K562 (cell line): ENCODE data around the gene PRXL2B. TPM values are rescaled to one million over a fixed set of nuclear protein-coding genes. Genes with fewer than 3 reads are reported as not detected.

Experiments used
- ARID2 ChIP-seq: fragments of 450-650 bp; IDR thresholded peaks from 2 replicates; pipeline ENCODE4 v1.6.1; 2017; ENCODE audit warnings: antibody characterized with exemption, mild to moderate bottlenecking
- CXXC5 ChIP-seq: fragments of 250-450 bp; sonication (Bioruptor Pico); IDR thresholded peaks from 2 replicates; pipeline ENCODE4 v1.8.0; 2022; ENCODE audit warnings: inconsistent platforms, mild to moderate bottlenecking, moderate library complexity
- ETV1 ChIP-seq: fragments of 450-650 bp; conservative IDR thresholded peaks from 2 replicates; pipeline ENCODE4 v1.6.1; 2016; ENCODE audit warnings: missing genetic modification characterization, control low read depth, low read depth, missing compliant biosample characterization
- HDGF ChIP-seq: fragments of 450-650 bp; IDR thresholded peaks from 2 replicates; pipeline ENCODE4 v1.6.1; 2016
- HLTF ChIP-seq: fragments of 450-650 bp; IDR thresholded peaks from 2 replicates; pipeline ENCODE4 v1.6.1; 2016
- KDM2B ChIP-seq: fragments of 250-450 bp; sonication (Bioruptor Pico); IDR thresholded peaks from 2 replicates; pipeline ENCODE4 v1.8.0; 2021; ENCODE audit warnings: mild to moderate bottlenecking, moderate library complexity
- KLF10 ChIP-seq: fragments of 250-450 bp; sonication (Bioruptor Pico); IDR thresholded peaks from 2 replicates; pipeline ENCODE4 v1.6.1; 2021; ENCODE audit warnings: matching md5 sums
- MECOM ChIP-seq: fragments of 250-450 bp; sonication (Bioruptor Pico); IDR thresholded peaks from 2 replicates; pipeline ENCODE4 v1.8.0; 2022; ENCODE audit warnings: inconsistent platforms
- NFIC ChIP-seq: fragments of 450-650 bp; IDR thresholded peaks from 2 replicates; pipeline ENCODE4 v1.6.1; 2017; ENCODE audit warnings: mild to moderate bottlenecking, inconsistent platforms
- PURB ChIP-seq: sonication (generic); formaldehyde crosslinking; IDR thresholded peaks from 2 replicates; pipeline ENCODE4 v1.9.0; 2021; ENCODE audit warnings: low read depth, mild to moderate bottlenecking, missing genetic modification reagents
- RBM34 ChIP-seq: fragments of 200-400 bp; formaldehyde crosslinking; IDR thresholded peaks from 2 replicates; pipeline ENCODE4 v1.6.1; 2018; ENCODE audit warnings: low read length, borderline replicate concordance; ENCODE audit not compliant: insufficient read depth
- TRIM24 ChIP-seq, 2 experiments: fragments of 450-650 bp; IDR thresholded peaks; 2 replicates each; pipeline ENCODE4 v1.6.1; 2016
- polyA plus RNA-seq, 8 experiments: library from polyadenylated mRNA; depleted of rRNA in 4 of 8; stranded (reverse) in 5 of 8; unstranded in 3 of 8; fragments of >200 nt; fragmentation: Nextera tagmentation in 2 of 8; fragmentation: Illumina TruSeq in 1 of 8; extraction: Ambion mirVana in 2 of 8; extraction: Trizol in 1 of 8; gene quantifications; 2 replicates each; pipeline versions ENCODE4 v1.2.1 to v1.2.3, GENCODE V29; 2011 to 2014; ENCODE audit warnings: inconsistent platforms in 1 of 8, missing spikeins in 1 of 8
- total RNA-seq, 7 experiments: library from RNA; depleted of rRNA in 6 of 7; stranded (reverse); fragments of >200 nt in 6 of 7; fragmentation: Illumina TruSeq in 2 of 7; extraction: Trizol in 2 of 7; gene quantifications; 2 replicates each; pipeline versions ENCODE4 v1.2.1 to v1.2.3, GENCODE V29; 2011 to 2021; ENCODE audit warnings: low replicate concordance in 1 of 7
- TF ChIP-seq, protein P1 (sequence below): fragments of 450-650 bp; formaldehyde crosslinking; IDR thresholded peaks from 2 replicates; pipeline ENCODE4 v1.4.0; 2020; ENCODE audit warnings: mild to moderate bottlenecking, moderate library complexity
- TF ChIP-seq, protein P2 (sequence below): IDR thresholded peaks from 2 replicates; pipeline ENCODE4 v1.6.1; 2016; ENCODE audit warnings: missing genetic modification characterization, missing compliant biosample characterization
- TF ChIP-seq, protein P3 (sequence below): fragments of 250-450 bp; sonication (Bioruptor Pico); IDR thresholded peaks from 2 replicates; pipeline ENCODE4 v1.5.0; 2022; ENCODE audit warnings: mild to moderate bottlenecking
- TF ChIP-seq, protein P4 (sequence below): fragments of 250-450 bp; sonication (Bioruptor Pico); IDR thresholded peaks from 2 replicates; pipeline ENCODE4 v1.4.0; 2020; ENCODE audit warnings: borderline replicate concordance
- TF ChIP-seq, protein P5 (sequence below): sonication (generic); formaldehyde crosslinking; IDR thresholded peaks from 2 replicates; pipeline ENCODE4 v1.8.0; 2023; ENCODE audit warnings: missing genetic modification reagents, mild to moderate bottlenecking, borderline replicate concordance

PRXL2B gene
- total and polyA plus RNA-seq, 9 of the 15 experiments (the other 6 are each of a cell fraction or from before 2014, with no cell fraction given): 0.99 to 25.3 (median 11.8) TPM

DNA sequence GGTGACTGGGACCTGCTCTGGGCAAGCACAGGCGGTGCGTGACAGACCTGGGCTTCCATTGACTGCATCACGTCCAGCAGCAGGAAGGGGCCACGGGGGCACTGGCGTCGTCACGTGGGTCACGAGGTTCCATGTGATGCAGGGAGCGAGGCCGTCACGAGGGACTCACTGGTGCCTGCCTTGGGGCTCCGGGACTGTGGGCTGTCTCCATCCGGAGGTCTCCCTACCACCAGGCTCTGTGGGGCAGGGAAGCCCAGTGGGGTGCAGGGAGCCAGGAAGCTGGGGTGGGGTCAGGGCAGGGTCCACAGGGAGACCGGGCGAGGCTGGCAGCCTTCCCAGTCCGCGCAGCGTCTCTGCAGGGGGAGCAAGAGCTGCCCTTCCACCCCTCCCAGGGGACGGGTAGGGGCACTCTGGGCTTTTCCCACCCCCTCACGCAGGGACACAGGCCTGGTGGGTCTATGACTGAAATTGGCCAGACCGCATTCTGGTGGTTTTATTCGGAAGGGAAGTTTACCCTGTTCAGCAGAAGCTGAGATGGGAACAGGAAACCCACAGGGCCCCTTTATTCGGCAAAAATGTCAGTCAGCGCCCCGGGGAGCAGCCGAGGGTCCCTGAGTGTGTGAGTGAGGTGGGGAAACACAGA, 30.8 kb upstream of the PRXL2B start (continued):
- TF ChIP-seq KDM2B (CRISPR knock-in tag): no peak
- TF ChIP-seq NFIC: peak; percentile 33; the same call in 1 of the 2 replicates
- TF ChIP-seq HLTF: no peak
- no peak for TF ChIP-seq ARID2
- TF ChIP-seq HDGF: no peak
- TF ChIP-seq MECOM (CRISPR knock-in tag): no peak
- TF ChIP-seq, protein P1, sequence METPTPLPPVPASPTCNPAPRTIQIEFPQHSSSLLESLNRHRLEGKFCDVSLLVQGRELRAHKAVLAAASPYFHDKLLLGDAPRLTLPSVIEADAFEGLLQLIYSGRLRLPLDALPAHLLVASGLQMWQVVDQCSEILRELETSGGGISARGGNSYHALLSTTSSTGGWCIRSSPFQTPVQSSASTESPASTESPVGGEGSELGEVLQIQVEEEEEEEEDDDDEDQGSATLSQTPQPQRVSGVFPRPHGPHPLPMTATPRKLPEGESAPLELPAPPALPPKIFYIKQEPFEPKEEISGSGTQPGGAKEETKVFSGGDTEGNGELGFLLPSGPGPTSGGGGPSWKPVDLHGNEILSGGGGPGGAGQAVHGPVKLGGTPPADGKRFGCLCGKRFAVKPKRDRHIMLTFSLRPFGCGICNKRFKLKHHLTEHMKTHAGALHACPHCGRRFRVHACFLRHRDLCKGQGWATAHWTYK (CRISPR knock-in tag): peak; percentile 78
- TF ChIP-seq CXXC5 (CRISPR knock-in tag): peak; percentile 44
- TF ChIP-seq, protein P2, sequence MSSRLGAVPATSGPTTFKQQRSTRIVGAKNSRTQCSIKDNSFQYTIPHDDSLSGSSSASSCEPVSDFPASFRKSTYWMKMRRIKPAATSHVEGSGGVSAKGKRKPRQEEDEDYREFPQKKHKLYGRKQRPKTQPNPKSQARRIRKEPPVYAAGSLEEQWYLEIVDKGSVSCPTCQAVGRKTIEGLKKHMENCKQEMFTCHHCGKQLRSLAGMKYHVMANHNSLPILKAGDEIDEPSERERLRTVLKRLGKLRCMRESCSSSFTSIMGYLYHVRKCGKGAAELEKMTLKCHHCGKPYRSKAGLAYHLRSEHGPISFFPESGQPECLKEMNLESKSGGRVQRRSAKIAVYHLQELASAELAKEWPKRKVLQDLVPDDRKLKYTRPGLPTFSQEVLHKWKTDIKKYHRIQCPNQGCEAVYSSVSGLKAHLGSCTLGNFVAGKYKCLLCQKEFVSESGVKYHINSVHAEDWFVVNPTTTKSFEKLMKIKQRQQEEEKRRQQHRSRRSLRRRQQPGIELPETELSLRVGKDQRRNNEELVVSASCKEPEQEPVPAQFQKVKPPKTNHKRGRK: no peak
- no peak for TF ChIP-seq PURB (CRISPR knock-in tag)
- no peak for TF ChIP-seq ETV1 (tag)
- TF ChIP-seq RBM34: no peak
- TF ChIP-seq TRIM24 (IDR thresholded peaks at IDR 0.05): no peak
- TF ChIP-seq, protein P3, sequence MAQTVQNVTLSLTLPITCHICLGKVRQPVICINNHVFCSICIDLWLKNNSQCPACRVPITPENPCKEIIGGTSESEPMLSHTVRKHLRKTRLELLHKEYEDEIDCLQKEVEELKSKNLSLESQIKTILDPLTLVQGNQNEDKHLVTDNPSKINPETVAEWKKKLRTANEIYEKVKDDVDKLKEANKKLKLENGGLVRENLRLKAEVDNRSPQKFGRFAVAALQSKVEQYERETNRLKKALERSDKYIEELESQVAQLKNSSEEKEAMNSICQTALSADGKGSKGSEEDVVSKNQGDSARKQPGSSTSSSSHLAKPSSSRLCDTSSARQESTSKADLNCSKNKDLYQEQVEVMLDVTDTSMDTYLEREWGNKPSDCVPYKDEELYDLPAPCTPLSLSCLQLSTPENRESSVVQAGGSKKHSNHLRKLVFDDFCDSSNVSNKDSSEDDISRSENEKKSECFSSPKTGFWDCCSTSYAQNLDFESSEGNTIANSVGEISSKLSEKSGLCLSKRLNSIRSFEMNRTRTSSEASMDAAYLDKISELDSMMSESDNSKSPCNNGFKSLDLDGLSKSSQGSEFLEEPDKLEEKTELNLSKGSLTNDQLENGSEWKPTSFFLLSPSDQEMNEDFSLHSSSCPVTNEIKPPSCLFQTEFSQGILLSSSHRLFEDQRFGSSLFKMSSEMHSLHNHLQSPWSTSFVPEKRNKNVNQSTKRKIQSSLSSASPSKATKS (CRISPR knock-in tag): no peak
- TF ChIP-seq KLF10: no peak
- TF ChIP-seq, protein P4, sequence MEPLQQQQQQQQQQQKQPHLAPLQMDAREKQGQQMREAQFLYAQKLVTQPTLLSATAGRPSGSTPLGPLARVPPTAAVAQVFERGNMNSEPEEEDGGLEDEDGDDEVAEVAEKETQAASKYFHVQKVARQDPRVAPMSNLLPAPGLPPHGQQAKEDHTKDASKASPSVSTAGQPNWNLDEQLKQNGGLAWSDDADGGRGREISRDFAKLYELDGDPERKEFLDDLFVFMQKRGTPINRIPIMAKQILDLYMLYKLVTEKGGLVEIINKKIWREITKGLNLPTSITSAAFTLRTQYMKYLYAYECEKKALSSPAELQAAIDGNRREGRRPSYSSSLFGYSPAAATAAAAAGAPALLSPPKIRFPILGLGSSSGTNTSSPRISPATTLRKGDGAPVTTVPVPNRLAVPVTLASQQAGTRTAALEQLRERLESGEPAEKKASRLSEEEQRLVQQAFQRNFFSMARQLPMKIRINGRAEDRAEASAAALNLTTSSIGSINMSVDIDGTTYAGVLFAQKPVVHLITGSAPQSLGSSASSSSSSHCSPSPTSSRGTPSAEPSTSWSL (CRISPR knock-in tag): peak; percentile 71; the same call in 1 of the 2 replicates
- TF ChIP-seq, protein P5, sequence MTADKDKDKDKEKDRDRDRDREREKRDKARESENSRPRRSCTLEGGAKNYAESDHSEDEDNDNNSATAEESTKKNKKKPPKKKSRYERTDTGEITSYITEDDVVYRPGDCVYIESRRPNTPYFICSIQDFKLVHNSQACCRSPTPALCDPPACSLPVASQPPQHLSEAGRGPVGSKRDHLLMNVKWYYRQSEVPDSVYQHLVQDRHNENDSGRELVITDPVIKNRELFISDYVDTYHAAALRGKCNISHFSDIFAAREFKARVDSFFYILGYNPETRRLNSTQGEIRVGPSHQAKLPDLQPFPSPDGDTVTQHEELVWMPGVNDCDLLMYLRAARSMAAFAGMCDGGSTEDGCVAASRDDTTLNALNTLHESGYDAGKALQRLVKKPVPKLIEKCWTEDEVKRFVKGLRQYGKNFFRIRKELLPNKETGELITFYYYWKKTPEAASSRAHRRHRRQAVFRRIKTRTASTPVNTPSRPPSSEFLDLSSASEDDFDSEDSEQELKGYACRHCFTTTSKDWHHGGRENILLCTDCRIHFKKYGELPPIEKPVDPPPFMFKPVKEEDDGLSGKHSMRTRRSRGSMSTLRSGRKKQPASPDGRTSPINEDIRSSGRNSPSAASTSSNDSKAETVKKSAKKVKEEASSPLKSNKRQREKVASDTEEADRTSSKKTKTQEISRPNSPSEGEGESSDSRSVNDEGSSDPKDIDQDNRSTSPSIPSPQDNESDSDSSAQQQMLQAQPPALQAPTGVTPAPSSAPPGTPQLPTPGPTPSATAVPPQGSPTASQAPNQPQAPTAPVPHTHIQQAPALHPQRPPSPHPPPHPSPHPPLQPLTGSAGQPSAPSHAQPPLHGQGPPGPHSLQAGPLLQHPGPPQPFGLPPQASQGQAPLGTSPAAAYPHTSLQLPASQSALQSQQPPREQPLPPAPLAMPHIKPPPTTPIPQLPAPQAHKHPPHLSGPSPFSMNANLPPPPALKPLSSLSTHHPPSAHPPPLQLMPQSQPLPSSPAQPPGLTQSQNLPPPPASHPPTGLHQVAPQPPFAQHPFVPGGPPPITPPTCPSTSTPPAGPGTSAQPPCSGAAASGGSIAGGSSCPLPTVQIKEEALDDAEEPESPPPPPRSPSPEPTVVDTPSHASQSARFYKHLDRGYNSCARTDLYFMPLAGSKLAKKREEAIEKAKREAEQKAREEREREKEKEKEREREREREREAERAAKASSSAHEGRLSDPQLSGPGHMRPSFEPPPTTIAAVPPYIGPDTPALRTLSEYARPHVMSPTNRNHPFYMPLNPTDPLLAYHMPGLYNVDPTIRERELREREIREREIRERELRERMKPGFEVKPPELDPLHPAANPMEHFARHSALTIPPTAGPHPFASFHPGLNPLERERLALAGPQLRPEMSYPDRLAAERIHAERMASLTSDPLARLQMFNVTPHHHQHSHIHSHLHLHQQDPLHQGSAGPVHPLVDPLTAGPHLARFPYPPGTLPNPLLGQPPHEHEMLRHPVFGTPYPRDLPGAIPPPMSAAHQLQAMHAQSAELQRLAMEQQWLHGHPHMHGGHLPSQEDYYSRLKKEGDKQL (CRISPR knock-in tag): no peak
